HFF-Myc (cell line): Measurements from ENCODE around the gene KLHL28.

Experiments used
- DNase-seq: peaks from one replicate; pipeline ENCODE4 v3.0.0-alpha.2; 2011; ENCODE audit warnings: low read depth; ENCODE audit errors: extremely low read depth
- H3K4me3 ChIP-seq: replicated peaks from 2 replicates; pipeline ENCODE4 v1.5.1; 2011; ENCODE audit warnings: low read depth, mild to moderate bottlenecking, control low read depth, low read length
- TF ChIP-seq, protein P1 (sequence below): IDR thresholded peaks from 2 replicates; pipeline ENCODE4 v1.5.1; 2012; ENCODE audit warnings: mild to moderate bottlenecking, low read depth, low read length, control low read depth; ENCODE audit errors: missing control alignments

The KLHL28 gene

DNA sequence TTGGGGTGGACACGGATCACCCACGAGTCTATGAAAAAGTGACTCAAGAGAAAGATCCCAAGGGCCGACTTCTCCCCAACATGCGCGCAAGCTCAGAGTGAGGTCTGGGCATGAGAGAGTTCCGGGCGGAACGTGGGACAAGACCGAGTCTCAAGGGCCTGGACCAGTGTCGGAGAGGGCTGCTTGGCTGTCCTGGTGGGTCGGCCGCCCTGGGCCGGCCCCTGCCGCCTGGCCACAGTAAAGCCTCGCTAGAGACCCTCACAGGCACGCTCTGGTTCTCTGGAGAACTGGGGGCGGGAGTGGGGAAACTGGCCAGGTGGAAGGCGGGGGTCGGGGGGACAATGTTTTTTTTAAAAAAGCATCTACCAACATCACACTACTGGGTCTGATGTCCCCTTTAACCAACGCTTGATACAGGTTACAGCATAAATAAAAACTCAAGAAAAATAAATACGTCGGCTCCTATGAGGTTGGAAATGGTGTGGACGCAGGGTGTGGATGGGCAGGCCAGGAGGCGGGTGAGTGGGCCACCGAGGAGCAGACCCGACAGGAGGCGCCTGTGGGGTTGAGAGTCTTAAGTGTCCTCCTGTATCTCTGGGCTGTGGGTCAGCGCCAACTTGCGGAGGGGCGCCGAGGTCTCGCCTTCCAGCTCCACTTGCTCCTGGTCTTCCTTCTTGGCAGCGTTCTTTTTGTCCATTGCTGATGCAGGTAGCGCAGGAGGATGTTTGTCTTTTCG lies 74.7 kb downstream of the KLHL28 start:
- TF ChIP-seq, protein P1, sequence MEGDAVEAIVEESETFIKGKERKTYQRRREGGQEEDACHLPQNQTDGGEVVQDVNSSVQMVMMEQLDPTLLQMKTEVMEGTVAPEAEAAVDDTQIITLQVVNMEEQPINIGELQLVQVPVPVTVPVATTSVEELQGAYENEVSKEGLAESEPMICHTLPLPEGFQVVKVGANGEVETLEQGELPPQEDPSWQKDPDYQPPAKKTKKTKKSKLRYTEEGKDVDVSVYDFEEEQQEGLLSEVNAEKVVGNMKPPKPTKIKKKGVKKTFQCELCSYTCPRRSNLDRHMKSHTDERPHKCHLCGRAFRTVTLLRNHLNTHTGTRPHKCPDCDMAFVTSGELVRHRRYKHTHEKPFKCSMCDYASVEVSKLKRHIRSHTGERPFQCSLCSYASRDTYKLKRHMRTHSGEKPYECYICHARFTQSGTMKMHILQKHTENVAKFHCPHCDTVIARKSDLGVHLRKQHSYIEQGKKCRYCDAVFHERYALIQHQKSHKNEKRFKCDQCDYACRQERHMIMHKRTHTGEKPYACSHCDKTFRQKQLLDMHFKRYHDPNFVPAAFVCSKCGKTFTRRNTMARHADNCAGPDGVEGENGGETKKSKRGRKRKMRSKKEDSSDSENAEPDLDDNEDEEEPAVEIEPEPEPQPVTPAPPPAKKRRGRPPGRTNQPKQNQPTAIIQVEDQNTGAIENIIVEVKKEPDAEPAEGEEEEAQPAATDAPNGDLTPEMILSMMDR: no peak
- DNase-seq: no peak
- H3K4me3 ChIP-seq: no peak overlapping the region

DNA sequence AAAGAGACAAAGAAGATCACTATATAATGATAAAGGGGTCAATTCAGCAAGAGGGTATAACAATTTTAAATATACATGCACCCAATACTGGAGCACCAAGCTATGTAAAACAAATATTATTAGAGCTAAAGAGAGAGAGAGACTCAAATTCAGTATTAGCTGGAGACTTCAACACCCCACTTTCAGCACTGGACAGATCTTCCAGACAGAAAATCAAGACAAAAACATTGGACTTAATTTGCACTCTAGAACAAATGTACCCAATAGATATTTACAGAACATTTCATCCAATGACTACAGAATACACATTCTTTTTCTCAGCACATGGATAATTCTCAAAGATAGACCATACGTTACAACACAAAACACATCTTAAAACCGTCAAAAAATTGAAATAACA lies 81.0 kb downstream of the KLHL28 start:
- no peak for DNase-seq
- TF ChIP-seq, protein P1: no peak
- no peak overlapping the region for H3K4me3 ChIP-seq
